GM18519 (cell line): Measurements from ENCODE around the gene COL15A1.

Experiments used
- ATAC-seq: cut with Tn5 transposase; IDR thresholded peaks from one replicate; pipeline ENCODE4 v1.9.1; 2021; ENCODE audit warnings: mild to moderate bottlenecking, moderate library complexity; ENCODE audit not compliant: unreplicated experiment, low FRiP score

The COL15A1 gene

DNA sequence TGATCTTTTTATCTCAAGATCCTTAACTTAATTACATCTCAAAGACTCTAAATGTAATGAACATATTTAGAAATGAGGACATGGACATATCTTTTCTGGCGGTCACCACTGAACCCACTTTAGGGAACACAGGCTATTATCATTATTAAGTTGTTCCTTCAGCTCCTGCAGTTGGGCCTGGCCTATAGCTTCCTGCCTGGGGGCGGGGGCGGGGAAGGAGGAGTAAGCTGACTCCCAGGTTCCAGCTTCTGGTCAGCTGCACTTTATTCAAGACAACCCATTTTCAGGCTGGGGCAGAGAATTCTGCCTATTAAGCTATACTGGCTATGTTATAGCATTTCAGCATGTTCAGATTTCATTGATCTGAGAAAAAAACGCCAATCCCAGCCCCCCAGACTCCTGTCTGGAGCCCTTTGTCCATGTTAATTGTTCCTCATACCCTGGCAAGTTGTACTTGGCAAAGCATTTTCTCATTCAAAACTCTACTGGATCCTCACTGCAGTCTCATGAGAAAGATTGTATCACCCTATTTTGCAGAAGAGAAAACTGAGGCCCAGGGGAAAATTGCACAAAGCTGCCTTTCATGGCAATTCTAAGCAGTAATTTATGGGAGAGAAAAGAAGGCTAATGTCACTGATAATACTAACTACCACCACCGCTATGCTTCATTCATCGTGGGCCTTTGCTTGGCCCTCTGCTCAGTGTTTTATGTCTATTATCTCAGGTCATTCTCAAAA is 25.1 kb downstream of the COL15A1 start:
- no peak for ATAC-seq

GRCh38 chr9:98970532-98971041 is 26.9 kb downstream of the COL15A1 start:
- ATAC-seq, result no peak

DNA sequence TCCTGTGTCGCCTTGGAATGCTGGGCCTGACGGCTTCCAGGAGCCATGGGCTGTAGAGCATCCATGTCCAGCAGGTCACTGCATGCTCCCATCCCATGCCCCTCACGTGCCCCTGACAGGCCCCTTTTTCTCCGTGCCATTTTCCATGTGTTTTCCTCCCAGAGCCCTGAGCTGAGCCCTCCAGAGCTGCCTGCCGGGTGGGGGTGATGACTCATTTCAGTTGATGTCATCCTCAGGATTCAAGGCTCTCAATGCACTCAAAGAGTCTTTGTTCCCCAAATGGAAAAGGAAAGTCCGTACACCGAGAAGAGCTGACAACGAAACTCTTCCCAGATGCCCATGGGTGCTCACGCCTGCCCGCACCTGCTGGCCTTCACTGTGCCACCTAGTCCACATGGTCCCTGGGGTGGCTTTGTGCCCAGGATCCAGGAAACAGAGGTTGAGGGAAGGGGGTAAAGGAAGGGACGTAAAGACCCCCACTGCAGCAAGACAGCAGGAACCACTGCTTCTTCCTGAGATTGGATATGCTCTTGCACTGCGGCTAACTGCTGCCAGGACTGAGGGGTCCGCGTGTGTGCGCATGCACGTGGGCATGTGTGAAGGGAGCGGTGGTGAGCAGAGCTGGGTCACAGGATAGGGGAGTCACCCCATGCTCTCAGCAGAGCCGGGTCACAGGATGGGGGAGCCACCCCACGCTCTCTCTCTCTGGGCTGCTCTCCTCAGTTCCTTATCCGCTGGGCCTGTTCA is 27.6 kb downstream of the COL15A1 start:
- no peak for ATAC-seq

DNA sequence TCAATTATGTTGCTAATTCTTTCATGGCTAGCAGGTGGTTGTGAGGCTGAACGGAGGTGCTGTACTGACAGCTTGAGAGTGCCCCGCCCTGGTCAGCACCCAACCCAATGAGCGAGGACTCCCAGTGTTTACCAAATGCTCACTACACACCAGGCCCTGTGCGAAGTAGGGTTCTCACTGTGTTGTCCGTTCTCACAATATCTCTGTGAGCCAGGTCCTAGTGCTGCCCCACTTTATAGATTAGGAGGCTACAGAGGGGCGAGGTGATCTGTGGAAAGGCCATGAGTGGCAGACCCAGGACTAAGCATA is 28.2 kb downstream of the COL15A1 start:
- ATAC-seq, result no peak

- ATAC-seq, result no peak
Observed at GRCh38 chr9:98972716-98973115, 29.0 kb downstream of the COL15A1 start.

GRCh38 chr9:98973171-98973570 is 29.5 kb downstream of the COL15A1 start:
- no peak for ATAC-seq

DNA sequence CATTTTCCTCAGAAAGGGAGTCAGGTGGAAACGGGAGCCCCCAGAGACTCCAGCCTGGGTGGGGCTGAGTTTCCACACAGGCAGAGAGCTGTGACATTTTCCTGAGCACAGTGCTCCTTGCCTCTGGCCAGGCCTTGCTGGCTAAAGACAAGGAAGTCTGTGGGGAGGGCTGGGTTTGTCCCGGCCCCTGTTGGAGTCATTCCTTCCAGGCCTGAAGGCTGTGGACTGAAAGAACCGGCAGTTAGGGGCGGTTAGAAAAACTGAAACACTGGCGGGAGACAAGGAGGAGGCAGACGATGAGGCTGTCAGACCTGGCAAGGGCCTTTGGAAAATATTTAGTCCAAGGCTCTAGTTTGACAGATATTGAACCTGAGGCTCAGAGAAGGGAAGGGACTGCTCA is 29.9 kb downstream of the COL15A1 start:
- no peak for ATAC-seq

GRCh38 chr9:98974106-98974505 is 30.4 kb downstream of the COL15A1 start:
- ATAC-seq, result no peak

GRCh38 chr9:98974554-98974953 is 30.8 kb downstream of the COL15A1 start:
- no peak for ATAC-seq

DNA sequence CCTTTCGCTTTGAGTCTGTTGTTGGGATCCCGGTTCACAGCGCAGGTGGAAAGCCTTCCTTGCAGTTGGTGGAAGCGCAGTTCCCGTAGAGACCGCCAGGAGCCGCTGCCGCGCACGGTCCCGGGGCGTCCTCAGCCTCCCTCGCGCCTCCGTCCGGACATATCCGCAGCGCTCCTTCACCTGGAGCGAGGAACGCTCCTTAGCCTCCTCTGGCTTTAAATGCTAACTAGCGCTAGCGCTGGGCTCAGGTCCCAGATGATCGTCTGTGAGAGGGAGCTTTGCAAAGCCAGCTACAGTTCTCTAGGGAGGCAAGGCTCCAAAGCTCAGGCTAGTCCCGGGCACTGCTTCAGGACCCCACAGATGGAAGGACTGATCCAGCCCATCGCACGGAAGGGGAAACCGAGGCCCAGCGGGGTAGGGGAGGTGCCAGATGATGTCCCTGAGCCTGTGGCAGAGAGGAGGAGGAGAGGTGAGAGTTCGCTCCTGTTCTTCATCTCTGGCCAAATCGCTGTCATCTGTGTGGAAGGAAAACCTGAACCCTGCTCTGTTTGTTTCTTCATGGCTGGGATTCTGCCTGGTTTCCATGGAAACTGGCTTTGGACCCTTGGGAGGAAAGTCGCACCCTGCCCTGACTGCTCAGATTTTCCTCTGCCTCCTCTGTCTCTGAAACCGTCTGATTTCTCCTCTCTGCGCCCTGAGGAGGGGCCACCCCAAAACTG is 31.4 kb downstream of the COL15A1 start:
- peak; percentile 67 for ATAC-seq

- no peak for ATAC-seq
Observed at GRCh38 chr9:98975838-98976237, 32.1 kb downstream of the COL15A1 start.

- ATAC-seq, result no peak
Observed at GRCh38 chr9:98977246-98977714, 33.6 kb downstream of the COL15A1 start.

DNA sequence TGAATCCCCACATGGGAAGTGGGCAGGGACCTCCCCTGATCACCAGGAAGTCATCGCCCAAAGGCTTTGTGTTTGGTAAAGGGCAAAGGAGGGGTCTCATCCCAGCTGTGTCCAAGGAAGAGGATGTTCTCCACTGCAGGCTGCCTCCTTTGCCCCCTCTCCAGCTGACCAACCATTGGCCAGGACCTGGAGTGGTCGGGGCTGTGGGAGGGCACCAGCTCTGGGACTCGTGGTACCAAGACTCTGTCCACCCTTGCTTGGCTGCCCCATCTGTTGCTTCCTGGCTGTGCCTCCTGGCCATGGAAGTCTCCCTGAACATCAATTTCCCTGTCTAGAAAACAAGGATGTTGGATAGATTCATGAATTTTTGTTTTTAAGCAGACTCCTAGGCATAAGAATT is 34.1 kb downstream of the COL15A1 start:
- ATAC-seq, result no peak

DNA sequence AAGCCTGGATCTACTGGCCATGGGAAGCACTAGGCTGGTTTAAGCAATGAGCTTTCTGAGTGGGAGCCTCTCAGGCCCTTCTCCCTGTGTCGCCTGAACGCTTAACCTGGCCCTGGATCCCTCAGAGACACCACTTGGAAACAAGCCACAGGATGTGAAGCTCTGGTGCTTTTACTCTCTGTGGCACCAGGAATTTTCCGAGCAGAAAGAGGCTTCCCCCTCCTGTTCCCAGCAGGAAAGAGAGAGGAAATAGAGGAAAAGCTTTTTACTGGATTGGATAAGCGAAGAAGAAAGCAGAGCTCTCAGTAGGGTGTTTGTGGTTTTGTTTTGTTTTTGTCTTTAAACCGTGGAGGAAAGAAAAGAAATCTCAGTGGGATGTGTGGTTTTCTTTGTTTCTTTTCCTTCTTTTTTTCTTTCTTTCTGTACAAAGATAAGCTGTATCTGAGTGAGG is 34.5 kb downstream of the COL15A1 start:
- no peak for ATAC-seq

DNA sequence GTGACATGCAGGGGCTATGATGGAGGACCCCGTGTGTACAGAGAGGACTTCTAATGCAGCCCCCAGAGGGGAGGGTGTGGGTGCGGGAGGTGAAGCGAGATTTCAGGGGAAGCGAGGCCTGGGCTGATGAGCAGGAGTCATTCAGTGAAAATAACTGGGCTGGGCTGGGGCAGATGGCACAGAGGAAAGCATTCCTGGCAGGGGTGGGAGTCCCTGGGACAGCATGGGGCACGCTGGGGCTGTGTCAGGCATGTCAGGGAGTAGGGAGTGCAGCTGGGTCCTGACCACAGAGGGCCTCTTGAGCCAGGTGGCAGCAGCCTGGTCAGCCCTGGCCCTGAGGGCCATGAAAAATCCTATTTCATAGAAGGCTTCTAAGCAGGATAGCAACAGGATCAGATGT is 36.6 kb downstream of the COL15A1 start:
- no peak for ATAC-seq

DNA sequence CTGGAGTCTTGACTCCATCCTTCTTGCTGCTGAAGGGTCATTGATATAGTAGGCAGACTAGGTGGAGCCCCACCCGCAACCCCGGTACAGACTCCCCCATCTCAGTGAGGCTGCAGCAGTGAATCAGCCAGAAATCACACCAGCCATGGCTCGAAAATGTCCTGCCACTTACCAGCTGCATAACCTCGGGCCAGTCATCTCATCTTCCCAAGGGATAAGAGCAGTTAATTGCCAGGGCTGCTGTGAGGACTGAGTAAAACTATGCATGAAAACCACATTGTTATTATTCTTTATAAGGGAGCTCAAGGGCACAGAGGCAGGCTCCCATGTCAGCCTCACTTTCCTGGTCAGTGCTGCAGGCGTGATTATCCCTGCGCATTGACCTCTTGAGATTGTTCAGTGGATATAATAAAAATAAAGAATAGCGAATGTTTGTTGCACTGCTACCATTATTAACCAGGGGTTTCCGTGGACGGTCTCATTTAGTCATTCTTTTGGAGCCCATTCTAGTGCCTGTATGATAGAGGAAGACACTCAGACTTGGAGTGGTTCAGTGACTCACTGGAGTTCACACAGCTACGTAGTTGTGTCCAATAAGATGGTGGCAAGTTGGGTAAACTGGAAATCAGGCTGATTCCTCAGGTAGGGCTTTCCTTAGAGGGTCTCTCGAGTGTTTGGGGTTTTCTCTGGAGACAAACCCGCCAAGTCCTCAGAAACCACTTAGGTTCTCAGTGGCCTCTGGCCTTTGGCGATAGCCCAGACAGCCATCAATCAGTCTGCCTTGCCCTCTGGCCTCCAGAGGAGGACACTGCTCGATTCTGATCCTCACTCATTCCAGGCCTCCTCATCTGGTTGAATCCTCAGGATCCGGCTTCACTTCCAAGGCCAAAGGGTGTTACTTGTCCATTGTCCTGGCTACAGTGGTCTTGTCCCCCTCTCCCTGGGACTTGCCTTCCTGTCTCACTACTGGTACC is 39.9 kb downstream of the COL15A1 start:
- no peak for ATAC-seq

DNA sequence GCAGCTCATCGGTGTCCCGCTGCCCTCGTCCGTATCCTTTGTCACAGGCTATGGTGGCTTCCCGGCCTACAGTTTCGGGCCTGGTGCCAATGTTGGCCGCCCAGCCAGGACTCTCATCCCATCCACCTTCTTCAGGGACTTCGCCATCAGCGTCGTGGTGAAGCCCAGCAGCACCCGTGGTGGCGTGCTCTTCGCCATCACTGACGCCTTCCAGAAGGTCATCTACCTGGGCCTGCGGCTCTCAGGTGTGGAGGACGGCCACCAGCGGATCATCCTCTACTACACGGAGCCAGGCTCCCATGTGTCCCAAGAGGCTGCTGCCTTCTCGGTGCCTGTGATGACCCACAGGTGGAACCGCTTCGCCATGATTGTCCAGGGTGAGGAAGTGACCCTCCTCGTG is 41.9 kb downstream of the COL15A1 start:
- no peak for ATAC-seq

DNA sequence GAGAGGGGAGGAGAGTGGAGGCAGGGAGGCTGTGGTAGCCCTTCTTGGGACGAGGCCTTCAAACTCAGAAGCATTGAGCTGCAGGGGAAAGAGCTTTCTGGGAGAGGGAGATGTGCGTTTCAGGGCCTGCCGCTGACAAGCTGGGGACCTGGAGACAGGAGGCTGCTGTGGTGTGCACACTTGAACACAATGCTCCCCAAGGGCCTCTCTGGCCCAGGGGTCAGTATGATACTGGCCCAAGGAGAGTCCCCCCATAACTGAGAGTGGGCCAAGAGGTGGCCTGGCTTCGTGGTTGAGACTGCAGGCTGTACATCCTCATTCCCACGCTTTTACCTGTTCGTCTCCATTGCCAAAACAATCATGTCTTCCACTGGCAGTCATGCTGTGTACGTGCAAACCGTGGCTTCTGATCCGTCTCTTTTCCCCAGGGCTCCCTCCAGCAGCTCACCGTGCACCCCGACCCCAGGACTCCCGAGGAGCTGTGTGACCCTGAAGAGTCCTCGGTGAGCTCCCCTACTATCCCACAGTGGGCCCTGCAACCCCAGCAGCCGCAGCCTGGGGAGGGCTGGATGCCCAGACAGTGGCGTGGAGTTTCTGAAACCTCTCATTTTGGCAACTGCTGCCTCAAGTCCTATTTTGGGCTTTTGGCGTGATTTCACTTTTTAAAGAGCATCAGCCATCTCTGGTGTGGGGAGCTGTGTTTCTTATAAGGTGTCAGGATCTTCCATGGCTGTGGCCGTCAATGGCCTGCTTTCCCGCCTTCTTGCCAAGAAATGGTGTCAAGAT is 43.4 kb downstream of the COL15A1 start:
- ATAC-seq, result no peak
